ENCODE measurements around the gene DTX2.
"Not testable (repeated sequence)": the region's sequence is repeated elsewhere in the genome, so short reads cannot be mapped to it uniquely, and the experiment has no call there.

DTX2 gene

GRCh38 chr7:76480403-76481253 lies 19.1 kb downstream of the DTX2 start:
- DNase-seq (ENCODE audit: low spot score); CTCF ChIA-PET; POLR2A ChIA-PET (ENCODE audit: low non-redundant PET): not testable (repeated sequence)

GRCh38 chr7:76482660-76483059 lies 21.2 kb downstream of the DTX2 start:
- DNase-seq (ENCODE audit: low spot score); CTCF ChIA-PET; POLR2A ChIA-PET (ENCODE audit: low non-redundant PET): not testable (repeated sequence)
- H3K27ac ChIP-seq = peak overlapping the region; percentile 4; the same call in 1 of the 2 replicates

More at GRCh38 chr7:76480403-76481253, 19.1 kb downstream of the DTX2 start:
- H3K27ac ChIP-seq = peak overlapping the region; percentile 22; the same call in 1 of the 2 replicates

GRCh38 chr7:76483081-76483480 lies 21.6 kb downstream of the DTX2 start:
- peak overlapping the region; percentile 4; the same call in 1 of the 2 replicates for H3K27ac ChIP-seq
- POLR2A ChIA-PET (ENCODE audit: low non-redundant PET); CTCF ChIA-PET; DNase-seq (ENCODE audit: low spot score): not testable (repeated sequence)

GRCh38 chr7:76484456-76484855 lies 22.9 kb downstream of the DTX2 start:
- DNase-seq (ENCODE audit: low spot score); POLR2A ChIA-PET (ENCODE audit: low non-redundant PET); H3K27ac ChIP-seq: not testable (repeated sequence)
- CTCF ChIA-PET = interaction anchor here (0.7 kb wide), 1 partner anchor 101 kb away, joined by 4 read pairs; no protein-coding TSS in a partner anchor

GRCh38 chr7:76485822-76486610 lies 24.5 kb downstream of the DTX2 start:
- H3K27ac ChIP-seq; POLR2A ChIA-PET (ENCODE audit: low non-redundant PET); DNase-seq (ENCODE audit: low spot score); CTCF ChIA-PET: not testable (repeated sequence)

- CTCF ChIA-PET; H3K27ac ChIP-seq; DNase-seq (ENCODE audit: low spot score); POLR2A ChIA-PET (ENCODE audit: low non-redundant PET): not testable (repeated sequence)
Observed at GRCh38 chr7:76486618-76487017, 25.1 kb downstream of the DTX2 start.

GRCh38 chr7:76487969-76488368 lies 26.5 kb downstream of the DTX2 start:
- POLR2A ChIA-PET (ENCODE audit: low non-redundant PET); CTCF ChIA-PET: not testable (repeated sequence)

GRCh38 chr7:76492139-76492538 lies 30.6 kb downstream of the DTX2 start:
- DNase-seq (ENCODE audit: low spot score); H3K27ac ChIP-seq; POLR2A ChIA-PET (ENCODE audit: low non-redundant PET); CTCF ChIA-PET: not testable (repeated sequence)

More at GRCh38 chr7:76487969-76488368, 26.5 kb downstream of the DTX2 start:
- not testable (repeated sequence) for H3K27ac ChIP-seq; DNase-seq (ENCODE audit: low spot score)

- POLR2A ChIA-PET (ENCODE audit: low non-redundant PET); H3K27ac ChIP-seq; DNase-seq (ENCODE audit: low spot score); CTCF ChIA-PET: not testable (repeated sequence)
Observed at GRCh38 chr7:76495717-76496116, 34.2 kb downstream of the DTX2 start.

- DNase-seq (ENCODE audit: low spot score); POLR2A ChIA-PET (ENCODE audit: low non-redundant PET); CTCF ChIA-PET; H3K27ac ChIP-seq: not testable (repeated sequence)
Observed at GRCh38 chr7:76497918-76498582, 36.5 kb downstream of the DTX2 start.

GRCh38 chr7:76498583-76499200 lies 37.2 kb downstream of the DTX2 start:
- POLR2A ChIA-PET (ENCODE audit: low non-redundant PET); DNase-seq (ENCODE audit: low spot score); CTCF ChIA-PET; H3K27ac ChIP-seq: not testable (repeated sequence)

- DNase-seq (ENCODE audit: low spot score); CTCF ChIA-PET; POLR2A ChIA-PET (ENCODE audit: low non-redundant PET): not testable (repeated sequence)
- peak overlapping the region; percentile 66 for H3K27ac ChIP-seq
Observed at GRCh38 chr7:76499201-76499923, 37.9 kb downstream of the DTX2 start.

- POLR2A ChIA-PET (ENCODE audit: low non-redundant PET); DNase-seq (ENCODE audit: low spot score); H3K27ac ChIP-seq; CTCF ChIA-PET: not testable (repeated sequence)
Observed at GRCh38 chr7:76499924-76500241, 38.4 kb downstream of the DTX2 start.

- H3K27ac ChIP-seq; CTCF ChIA-PET; DNase-seq (ENCODE audit: low spot score); POLR2A ChIA-PET (ENCODE audit: low non-redundant PET): not testable (repeated sequence)
Observed at GRCh38 chr7:76502224-76502623, 40.7 kb downstream of the DTX2 start.

- DNase-seq (ENCODE audit: low spot score); CTCF ChIA-PET; H3K27ac ChIP-seq; POLR2A ChIA-PET (ENCODE audit: low non-redundant PET): not testable (repeated sequence)
Observed at GRCh38 chr7:76502836-76503235, 41.3 kb downstream of the DTX2 start.

- H3K27ac ChIP-seq; DNase-seq (ENCODE audit: low spot score); POLR2A ChIA-PET (ENCODE audit: low non-redundant PET); CTCF ChIA-PET: not testable (repeated sequence)
Observed at GRCh38 chr7:76503244-76503643, 41.7 kb downstream of the DTX2 start.

Measured in RWPE1 (cell line).